Measurements from ENCODE around the gene CORO2B.

- TF ChIP-seq, protein P1, sequence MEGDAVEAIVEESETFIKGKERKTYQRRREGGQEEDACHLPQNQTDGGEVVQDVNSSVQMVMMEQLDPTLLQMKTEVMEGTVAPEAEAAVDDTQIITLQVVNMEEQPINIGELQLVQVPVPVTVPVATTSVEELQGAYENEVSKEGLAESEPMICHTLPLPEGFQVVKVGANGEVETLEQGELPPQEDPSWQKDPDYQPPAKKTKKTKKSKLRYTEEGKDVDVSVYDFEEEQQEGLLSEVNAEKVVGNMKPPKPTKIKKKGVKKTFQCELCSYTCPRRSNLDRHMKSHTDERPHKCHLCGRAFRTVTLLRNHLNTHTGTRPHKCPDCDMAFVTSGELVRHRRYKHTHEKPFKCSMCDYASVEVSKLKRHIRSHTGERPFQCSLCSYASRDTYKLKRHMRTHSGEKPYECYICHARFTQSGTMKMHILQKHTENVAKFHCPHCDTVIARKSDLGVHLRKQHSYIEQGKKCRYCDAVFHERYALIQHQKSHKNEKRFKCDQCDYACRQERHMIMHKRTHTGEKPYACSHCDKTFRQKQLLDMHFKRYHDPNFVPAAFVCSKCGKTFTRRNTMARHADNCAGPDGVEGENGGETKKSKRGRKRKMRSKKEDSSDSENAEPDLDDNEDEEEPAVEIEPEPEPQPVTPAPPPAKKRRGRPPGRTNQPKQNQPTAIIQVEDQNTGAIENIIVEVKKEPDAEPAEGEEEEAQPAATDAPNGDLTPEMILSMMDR (IDR thresholded peaks at IDR 0.05; ENCODE audit: borderline replicate concordance, extremely low read depth, low read length, poor library complexity, severe bottlenecking), result no peak
- TF ChIP-seq EZH2 (IDR thresholded peaks at IDR 0.05; ENCODE audit: borderline replicate concordance, low read depth, low read length, severe bottlenecking), result no peak
Measured at GRCh38 chr15:68672251-68672650, 93.5 kb downstream of the CORO2B start.

Measured in DND-41 (cell line).